Measurements from ENCODE around the gene RERE. TPM values are rescaled to one million over a fixed set of nuclear protein-coding genes. Genes with fewer than 3 reads are reported as not detected.

RERE gene
- total and polyA plus RNA-seq, 7 donors, result 19.2 to 148 (median 90.6) TPM

DNA sequence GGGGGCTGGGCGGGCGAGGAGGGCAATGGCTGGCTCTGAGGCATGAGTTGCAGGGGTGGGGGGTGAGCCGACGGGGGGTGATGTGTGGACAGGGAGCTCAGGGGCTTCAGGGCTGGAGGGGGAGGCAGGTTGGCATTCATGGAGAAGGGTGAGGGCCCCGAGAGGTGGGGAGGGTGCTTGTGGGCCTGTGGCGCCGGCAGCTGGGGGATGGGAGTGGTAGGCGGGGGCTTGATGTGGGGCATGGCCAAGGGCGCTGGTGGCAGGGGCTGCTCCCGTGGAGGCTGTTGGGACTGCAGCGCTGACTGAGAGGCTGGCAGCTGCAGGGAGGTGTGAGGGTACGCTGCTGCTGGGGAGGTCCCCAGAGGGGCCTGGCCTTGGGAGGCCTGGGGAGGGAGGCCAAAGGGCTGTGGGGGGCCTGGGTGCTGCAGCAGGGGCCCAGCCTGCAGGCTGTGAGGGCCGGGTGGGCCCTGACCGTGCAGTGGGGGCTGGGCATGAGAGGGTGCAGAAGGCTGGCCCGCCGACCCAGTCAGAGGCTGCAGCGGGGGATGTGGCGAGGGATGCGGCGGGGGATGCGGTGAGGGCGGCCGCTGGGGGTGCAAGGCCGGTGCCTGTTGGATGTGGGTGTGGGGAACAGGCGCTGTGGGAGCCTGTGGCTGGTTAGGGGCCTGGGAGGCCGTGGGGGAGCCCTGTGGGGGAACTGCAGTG lies 456.8 kb downstream of the RERE start:
- H3K36me3 ChIP-seq, result peaks cover 58 to 90% (median 80%) of the 10 kb centered on the region in 4 donors
- 91 to 92% methylated on average over 26 of the region's 26 CpGs for WGBS, 2 donors
- H3K27me3 ChIP-seq, result no peaks in the 10 kb centered on the region
- intact Hi-C loops (cut with DNase I), result no loop called here
- TF ChIP-seq POLR2AphosphoS5 (IDR thresholded peaks at IDR 0.05), result peak in 1 of 4 donors; percentile 10
- TF ChIP-seq POLR2A (IDR thresholded peaks at IDR 0.05), result no peak
- DNase-seq, result no peak
- H3K9me3 ChIP-seq, result no peaks in the 10 kb centered on the region
- peak overlapping the region in 3 of 4 donors; percentile 24 to 74 (median 50) for H3K27ac ChIP-seq
- H3K4me1 ChIP-seq, result peaks cover 0 to 56% (median 49%) of the 10 kb centered on the region in 4 donors
- no peak overlapping the region for H3K4me3 ChIP-seq

DNA sequence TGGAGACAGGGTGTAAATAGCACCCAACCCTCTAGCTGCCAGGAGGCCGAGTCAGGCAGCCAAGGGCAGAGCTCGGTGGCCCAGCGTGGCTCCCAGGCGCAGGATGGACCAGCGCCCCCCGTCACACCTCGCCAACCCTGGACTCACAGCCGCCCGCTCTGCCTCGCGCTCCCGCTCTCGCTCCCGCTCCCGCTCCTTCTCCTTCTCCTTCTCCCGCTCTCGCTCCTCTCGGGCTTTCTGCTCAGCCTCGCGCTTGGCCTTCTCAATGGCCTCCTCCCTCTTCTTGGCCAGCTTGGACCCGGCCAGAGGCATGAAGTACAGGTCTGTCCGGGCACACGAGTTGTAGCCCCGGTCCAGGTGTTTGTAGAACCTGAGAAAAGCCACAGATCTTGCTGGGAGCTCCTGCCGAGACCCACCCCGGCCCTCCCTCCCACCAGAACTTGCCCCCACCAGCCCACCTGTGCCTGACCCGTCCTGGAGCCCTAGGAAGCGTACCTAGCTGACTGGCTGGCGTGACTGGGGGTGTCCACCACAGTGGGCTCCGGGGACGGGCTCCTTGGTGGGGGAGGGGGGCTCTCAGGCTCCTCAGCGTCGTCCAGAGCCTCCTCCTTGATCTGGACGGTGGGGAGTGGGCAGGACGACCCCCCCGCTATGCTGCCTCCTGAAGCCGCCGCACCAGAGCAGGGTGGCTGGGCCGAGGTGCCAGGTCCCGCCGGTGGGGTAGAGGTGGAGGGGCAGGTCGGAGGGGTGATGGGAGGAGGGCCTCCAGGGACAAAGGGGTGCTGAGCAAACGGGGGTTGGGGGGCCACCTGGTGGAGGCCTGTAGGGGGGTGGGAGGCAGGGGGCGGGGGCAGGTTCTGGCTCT lies 457.6 kb downstream of the RERE start:
- 93 to 95% methylated on average over 44 of the region's 44 CpGs for whole genome bisulfite sequencing, 2 donors
- no peak for DNase-seq
- no peak overlapping the region for H3K4me3 ChIP-seq
- no peak for TF ChIP-seq EP300 (IDR thresholded peaks at IDR 0.05)
- TF ChIP-seq POLR2AphosphoS5 (IDR thresholded peaks at IDR 0.05), result no peak
- no peak for TF ChIP-seq POLR2A (IDR thresholded peaks at IDR 0.05)
- TF ChIP-seq, protein P1, sequence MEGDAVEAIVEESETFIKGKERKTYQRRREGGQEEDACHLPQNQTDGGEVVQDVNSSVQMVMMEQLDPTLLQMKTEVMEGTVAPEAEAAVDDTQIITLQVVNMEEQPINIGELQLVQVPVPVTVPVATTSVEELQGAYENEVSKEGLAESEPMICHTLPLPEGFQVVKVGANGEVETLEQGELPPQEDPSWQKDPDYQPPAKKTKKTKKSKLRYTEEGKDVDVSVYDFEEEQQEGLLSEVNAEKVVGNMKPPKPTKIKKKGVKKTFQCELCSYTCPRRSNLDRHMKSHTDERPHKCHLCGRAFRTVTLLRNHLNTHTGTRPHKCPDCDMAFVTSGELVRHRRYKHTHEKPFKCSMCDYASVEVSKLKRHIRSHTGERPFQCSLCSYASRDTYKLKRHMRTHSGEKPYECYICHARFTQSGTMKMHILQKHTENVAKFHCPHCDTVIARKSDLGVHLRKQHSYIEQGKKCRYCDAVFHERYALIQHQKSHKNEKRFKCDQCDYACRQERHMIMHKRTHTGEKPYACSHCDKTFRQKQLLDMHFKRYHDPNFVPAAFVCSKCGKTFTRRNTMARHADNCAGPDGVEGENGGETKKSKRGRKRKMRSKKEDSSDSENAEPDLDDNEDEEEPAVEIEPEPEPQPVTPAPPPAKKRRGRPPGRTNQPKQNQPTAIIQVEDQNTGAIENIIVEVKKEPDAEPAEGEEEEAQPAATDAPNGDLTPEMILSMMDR (IDR thresholded peaks at IDR 0.05), result no peak
- H3K9me3 ChIP-seq, result no peaks in the 10 kb centered on the region
- peak overlapping the region; percentile 24 to 76 (median 62) for H3K27ac ChIP-seq
- H3K36me3 ChIP-seq, result peaks cover 65 to 98% (median 82%) of the 10 kb centered on the region in 4 donors
- intact Hi-C loops (cut with DNase I), result no loop called here
- H3K4me1 ChIP-seq, result peaks cover 0 to 56% (median 49%) of the 10 kb centered on the region in 4 donors
- no peaks in the 10 kb centered on the region for H3K27me3 ChIP-seq

DNA sequence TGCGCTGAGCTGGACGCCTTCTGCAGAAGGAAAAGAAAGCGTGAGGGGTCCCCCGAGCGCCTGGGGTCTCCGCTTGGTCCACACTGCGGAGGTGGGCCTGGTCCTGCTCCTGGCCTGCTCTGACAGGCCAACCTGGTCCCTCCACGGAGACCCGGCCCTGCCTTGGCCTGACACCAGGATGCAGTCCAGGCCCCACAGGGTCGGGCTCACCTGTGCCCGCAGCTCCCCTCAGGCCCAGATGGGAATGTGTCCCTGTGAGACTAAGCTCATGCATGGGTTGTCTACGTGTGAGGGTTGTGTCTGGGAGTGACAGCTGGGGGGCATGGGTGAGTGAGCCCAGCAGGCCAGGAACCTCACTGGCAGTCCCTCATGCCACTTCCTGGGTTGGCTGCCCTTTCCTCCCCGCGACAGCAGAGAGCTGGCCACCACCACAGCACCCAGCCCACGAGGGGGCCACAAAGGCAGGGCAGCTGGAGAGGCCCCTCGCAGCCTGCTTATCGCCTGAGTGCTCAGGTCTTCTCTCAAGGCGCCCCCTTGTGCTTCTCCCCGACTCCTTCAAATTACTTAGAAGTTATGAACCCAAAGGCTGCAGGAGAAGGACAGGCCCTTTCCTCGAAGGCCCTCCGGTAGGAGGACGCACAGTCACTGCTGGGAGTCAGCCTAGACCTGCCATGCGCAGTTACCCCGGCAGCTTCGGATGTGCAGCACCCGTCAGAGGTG lies 458.4 kb downstream of the RERE start:
- H3K4me1 ChIP-seq, result peaks cover 0 to 54% (median 45%) of the 10 kb centered on the region in 4 donors
- no peaks in the 10 kb centered on the region for H3K9me3 ChIP-seq
- WGBS, 2 donors, result 91 to 93% methylated on average over 26 of the region's 26 CpGs
- no peaks in the 10 kb centered on the region for H3K27me3 ChIP-seq
- H3K36me3 ChIP-seq, result peaks cover 69 to 97% (median 87%) of the 10 kb centered on the region in 4 donors
- intact Hi-C loops (cut with DNase I), result no loop called here
- no peak overlapping the region for H3K4me3 ChIP-seq
- DNase-seq, result no peak
- peak overlapping the region; percentile 46 to 76 (median 62) for H3K27ac ChIP-seq
- TF ChIP-seq, protein P1 (IDR thresholded peaks at IDR 0.05), result no peak

DNA sequence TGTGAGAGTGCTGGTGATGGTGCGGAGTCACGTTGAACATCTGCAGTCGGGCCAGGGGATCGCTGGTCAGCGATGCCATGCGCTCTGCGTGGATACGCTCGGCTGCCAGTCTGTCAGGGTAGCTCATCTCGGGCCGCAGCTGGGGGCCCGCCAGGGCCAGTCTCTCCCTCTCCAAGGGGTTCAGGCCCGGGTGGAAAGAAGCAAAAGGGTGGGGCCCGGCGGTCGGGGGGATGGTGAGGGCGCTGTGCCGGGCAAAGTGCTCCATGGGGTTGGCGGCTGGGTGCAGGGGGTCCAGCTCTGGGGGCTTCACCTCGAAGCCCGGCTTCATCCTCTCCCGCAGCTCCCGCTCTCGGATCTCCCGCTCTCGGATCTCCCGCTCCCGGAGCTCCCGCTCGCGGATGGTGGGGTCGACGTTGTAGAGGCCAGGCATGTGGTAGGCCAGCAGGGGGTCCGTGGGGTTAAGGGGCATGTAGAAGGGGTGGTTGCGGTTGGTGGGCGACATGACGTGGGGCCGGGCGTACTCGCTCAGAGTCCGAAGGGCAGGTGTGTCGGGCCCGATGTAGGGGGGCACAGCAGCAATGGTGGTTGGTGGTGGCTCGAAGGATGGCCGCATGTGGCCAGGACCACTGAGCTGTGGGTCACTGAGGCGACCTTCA lies 459.1 kb downstream of the RERE start:
- no peak for DNase-seq
- Histone ChIP-seq H3K4me3 (no peak overlapping the region), H3K9me3 (no peaks in the 10 kb centered on the region), H3K36me3 (peaks cover 73 to 100% (median 87%) of the 10 kb centered on the region in 4 donors), H3K27me3 (no peaks in the 10 kb centered on the region), H3K4me1 (peaks cover 0 to 54% (median 41%) of the 10 kb centered on the region in 4 donors), H3K27ac (peak overlapping the region; percentile 55 to 76 (median 72))
- intact Hi-C loops (cut with DNase I), result no loop called here
- TF ChIP-seq, protein P1 (IDR thresholded peaks at IDR 0.05), result no peak
- TF ChIP-seq POLR2AphosphoS5 (IDR thresholded peaks at IDR 0.05), result no peak
- TF ChIP-seq EP300 (IDR thresholded peaks at IDR 0.05), result no peak
- 92 to 96% methylated on average over 46 of the region's 46 CpGs for WGBS, 2 donors
